Suprapubic skin (tissue), 4 donors: ENCODE data around the gene RAI2. TPM values are rescaled to one million over a fixed set of nuclear protein-coding genes. Genes with fewer than 3 reads are reported as not detected.

Source experiments
- DNase-seq, 2 donors: peaks; one replicate each; pipeline ENCODE4 v3.0.0-alpha.2; 2019; ENCODE audit warnings: low spot score in 2 of 2
- H3K27ac ChIP-seq: fragments of 200-600 bp; sonication (generic); one replicate; pipeline ENCODE4 v1.5.1; 2019
- H3K27me3 ChIP-seq: fragments of 200-600 bp; sonication (generic); one replicate; pipeline ENCODE4 v1.5.1; 2019
- H3K36me3 ChIP-seq: fragments of 200-600 bp; sonication (generic); one replicate; pipeline ENCODE4 v1.5.1; 2019
- H3K4me1 ChIP-seq: fragments of 200-600 bp; sonication (generic); one replicate; pipeline ENCODE4 v1.5.1; 2019
- H3K4me3 ChIP-seq: fragments of 200-600 bp; sonication (generic); one replicate; pipeline ENCODE4 v1.5.1; 2019; ENCODE audit warnings: mild to moderate bottlenecking
- H3K9me3 ChIP-seq: fragments of 200-600 bp; sonication (generic); one replicate; pipeline ENCODE4 v1.5.1; 2019
- CTCF ChIP-seq, 2 donors: fragments of 200-600 bp in 1 of 2; fragments of 450-650 bp in 1 of 2; sonication (generic) in 1 of 2; IDR thresholded peaks; one replicate each; pipeline ENCODE4 v1.5.1; 2016 to 2019; ENCODE audit warnings: antibody characterized with exemption in 2 of 2, mild to moderate bottlenecking in 1 of 2, moderate library complexity in 1 of 2
- EP300 ChIP-seq: sonication (generic); formaldehyde crosslinking; IDR thresholded peaks from one replicate; pipeline ENCODE4 v1.6.1; 2017; ENCODE audit warnings: antibody characterized with exemption
- POLR2A ChIP-seq, 2 donors: fragments of 450-650 bp; IDR thresholded peaks; one replicate each; pipeline ENCODE4 v1.6.1; 2017; ENCODE audit warnings: antibody characterized with exemption in 2 of 2, mild to moderate bottlenecking in 2 of 2, moderate library complexity in 2 of 2
- POLR2AphosphoS5 ChIP-seq, 3 donors: sonication (generic); formaldehyde crosslinking; IDR thresholded peaks; one replicate each; pipeline ENCODE4 v1.6.1; 2017; ENCODE audit warnings: antibody characterized with exemption in 3 of 3
- WGBS: methylation state at CpG from one replicate; pipeline ENCODE4 v1.1.5; 2018; 5-methylcytosine and 5-hydroxymethylcytosine counted together
- total RNA-seq, 4 donors: library from RNA; depleted of rRNA; stranded (reverse); fragments of >200 nt; gene quantifications; one replicate each; pipeline ENCODE4 v1.1.0, GENCODE V29; 2016

Gene RAI2
- total RNA-seq, 4 donors from 2014 or later: 4.4 to 11.2 (median 6.5) TPM

GRCh38 chrX:17814059-17814458 lies 47.0 kb downstream of the RAI2 start:
- no peak overlapping the region for H3K4me3 ChIP-seq
- DNase-seq: no peak
- no peaks in the 10 kb centered on the region for H3K27me3 ChIP-seq
- peaks cover 3% of the 10 kb centered on the region for H3K4me1 ChIP-seq
- no peaks in the 10 kb centered on the region for H3K9me3 ChIP-seq
- WGBS: 78% methylated on average over 3 of the region's 3 CpGs
- H3K27ac ChIP-seq: no peak overlapping the region
- H3K36me3 ChIP-seq: no peaks in the 10 kb centered on the region
- TF ChIP-seq EP300: no peak
- TF ChIP-seq POLR2A (IDR thresholded peaks at IDR 0.05): no peak
- no peak for TF ChIP-seq CTCF (IDR thresholded peaks at IDR 0.05)
- no peak for TF ChIP-seq POLR2AphosphoS5 (IDR thresholded peaks at IDR 0.05)

- Histone ChIP-seq H3K36me3 (no peaks in the 10 kb centered on the region), H3K4me3 (no peak overlapping the region), H3K27ac (no peak overlapping the region), H3K9me3 (no peaks in the 10 kb centered on the region), H3K27me3 (no peaks in the 10 kb centered on the region), H3K4me1 (peaks cover 3% of the 10 kb centered on the region)
- no peak for TF ChIP-seq POLR2A (IDR thresholded peaks at IDR 0.05)
- TF ChIP-seq POLR2AphosphoS5 (IDR thresholded peaks at IDR 0.05): no peak
- TF ChIP-seq CTCF (IDR thresholded peaks at IDR 0.05): no peak
- no peak for TF ChIP-seq EP300
- no peak for DNase-seq
- whole genome bisulfite sequencing: 81% methylated on average over 3 of the region's 3 CpGs
Observed at GRCh38 chrX:17813277-17813676, 47.8 kb downstream of the RAI2 start.

GRCh38 chrX:17812763-17813162 lies 48.3 kb downstream of the RAI2 start:
- no peak overlapping the region for H3K27ac ChIP-seq
- TF ChIP-seq CTCF (IDR thresholded peaks at IDR 0.05) (peak in 1 of 2 donors; percentile 20), POLR2AphosphoS5 (IDR thresholded peaks at IDR 0.05) (no peak), EP300 (no peak), POLR2A (IDR thresholded peaks at IDR 0.05) (no peak)
- no peaks in the 10 kb centered on the region for H3K27me3 ChIP-seq
- H3K9me3 ChIP-seq: no peaks in the 10 kb centered on the region
- no peak for DNase-seq
- no peaks in the 10 kb centered on the region for H3K36me3 ChIP-seq
- 38% methylated on average over 1 of the region's 1 CpG for WGBS
- peaks cover 3% of the 10 kb centered on the region for H3K4me1 ChIP-seq
- no peak overlapping the region for H3K4me3 ChIP-seq

GRCh38 chrX:17809984-17810383 lies 51.1 kb downstream of the RAI2 start:
- H3K4me1 ChIP-seq: peaks cover 3% of the 10 kb centered on the region
- DNase-seq: no peak
- TF ChIP-seq POLR2AphosphoS5 (IDR thresholded peaks at IDR 0.05): no peak
- no peak for TF ChIP-seq POLR2A (IDR thresholded peaks at IDR 0.05)
- no peak for TF ChIP-seq CTCF (IDR thresholded peaks at IDR 0.05)
- TF ChIP-seq EP300: no peak
- 75% methylated on average over 6 of the region's 6 CpGs for WGBS
- no peaks in the 10 kb centered on the region for H3K27me3 ChIP-seq
- no peaks in the 10 kb centered on the region for H3K9me3 ChIP-seq
- H3K36me3 ChIP-seq: no peaks in the 10 kb centered on the region
- H3K27ac ChIP-seq: no peak overlapping the region
- H3K4me3 ChIP-seq: no peak overlapping the region

GRCh38 chrX:17809273-17809672 lies 51.8 kb downstream of the RAI2 start:
- no peaks in the 10 kb centered on the region for H3K36me3 ChIP-seq
- TF ChIP-seq CTCF (IDR thresholded peaks at IDR 0.05): no peak
- no peak for TF ChIP-seq EP300
- H3K9me3 ChIP-seq: no peaks in the 10 kb centered on the region
- no peak for DNase-seq
- H3K27me3 ChIP-seq: no peaks in the 10 kb centered on the region
- no peak overlapping the region for H3K4me3 ChIP-seq
- peaks cover 3% of the 10 kb centered on the region for H3K4me1 ChIP-seq
- no peak overlapping the region for H3K27ac ChIP-seq
- 69% methylated on average over 4 of the region's 4 CpGs for WGBS
